Glutamatergic neuron (in vitro differentiated cells): ENCODE results near the gene INTS12. TPM values are rescaled to one million over a fixed set of nuclear protein-coding genes. Genes with fewer than 3 reads are reported as not detected.

ENCODE experiments used
- DNase-seq: peaks from one replicate; pipeline ENCODE4 v3.0.0; 2022
- H3K27ac Mint-ChIP-seq: one replicate; pipeline ENCODE4 v1.8.0; 2020; ENCODE audit warnings: mild to moderate bottlenecking, mixed read lengths, inconsistent platforms; ENCODE audit not compliant: unreplicated experiment
- H3K27me3 Mint-ChIP-seq: one replicate; pipeline ENCODE4 v1.8.0; 2020; ENCODE audit warnings: mild to moderate bottlenecking, moderate library complexity, mixed read lengths, inconsistent platforms; ENCODE audit not compliant: unreplicated experiment
- H3K36me3 Mint-ChIP-seq: one replicate; pipeline ENCODE4 v1.8.0; 2020; ENCODE audit warnings: mild to moderate bottlenecking, mixed read lengths, inconsistent platforms; ENCODE audit not compliant: unreplicated experiment
- H3K4me1 Mint-ChIP-seq: one replicate; pipeline ENCODE4 v1.8.0; 2020; ENCODE audit warnings: mild to moderate bottlenecking, low read depth, mixed read lengths, inconsistent platforms; ENCODE audit not compliant: unreplicated experiment
- H3K4me3 Mint-ChIP-seq: one replicate; pipeline ENCODE4 v1.8.0; 2020; ENCODE audit warnings: mild to moderate bottlenecking, mixed read lengths, inconsistent platforms; ENCODE audit not compliant: unreplicated experiment
- H3K9me3 Mint-ChIP-seq: one replicate; pipeline ENCODE4 v1.8.0; 2020; ENCODE audit warnings: mild to moderate bottlenecking, moderate library complexity, mixed read lengths, inconsistent platforms; ENCODE audit not compliant: unreplicated experiment
- CTCF ChIP-seq: fragments of 200-600 bp; sonication (generic); IDR thresholded peaks from one replicate; pipeline ENCODE4 v1.5.0; 2021; ENCODE audit not compliant: partially characterized antibody, unreplicated experiment
- long read RNA-seq: library from polyadenylated mRNA; unstranded; transcript quantifications from one replicate; pipeline ENCODE4 v2.0.0, GENCODE V29; 2020; ENCODE audit not compliant: unreplicated experiment
- total RNA-seq: library from RNA; stranded (reverse); fragmentation: NEBNext Ultra II Directional; extraction: Animal tissue kit (Norgen Biotek cat#: 25700); gene quantifications from one replicate; pipeline ENCODE4 v1.2.1, GENCODE V29; 2021; ENCODE audit not compliant: unreplicated experiment

INTS12 gene
- total RNA-seq, result 23.5 TPM
- long read RNA-seq, transcript INTS12-206 (7 exons, 1,975 nt), result major isoform, 11 of 29 reads
- long read RNA-seq, partial matches to known transcripts, result 4 of 29 reads
- long read RNA-seq, other reads (novel, unspliced or antisense), result 13 of 29 reads

- H3K27me3 Mint-ChIP-seq, result no peaks in the 10 kb centered on the region
Measured at GRCh38 chr4:105708181-105709080, at the start of gene INTS12, which contains the start of gene GSTCD. Gene INTS12 (minus strand): TSS chr4:105708689. CDS start chr4:105700005, 8,684 bp downstream. Gene GSTCD (plus strand): TSS chr4:105708784. CDS start chr4:105717614, 8,830 bp downstream.

GRCh38 chr4:105755375-105755774 lies 46.9 kb upstream of the INTS12 start:
- Mint-ChIP-seq H3K4me1 (no peaks in the 10 kb centered on the region), H3K4me3 (no peak overlapping the region), H3K9me3 (no peaks in the 10 kb centered on the region), H3K36me3 (no peaks in the 10 kb centered on the region), H3K27me3 (no peaks in the 10 kb centered on the region), H3K27ac (no peak overlapping the region)
- no peak for TF ChIP-seq CTCF
- no peak for DNase-seq

More at GRCh38 chr4:105708181-105709080, at the start of gene INTS12, which contains the start of gene GSTCD:
- Mint-ChIP-seq H3K9me3 (peaks cover 2% of the 10 kb centered on the region), H3K4me3 (peak within 1 kb of the TSS; percentile 90), H3K4me1 (peaks cover 17% of the 10 kb centered on the region), H3K36me3 (no peaks in the 10 kb centered on the region), H3K27ac (peak within 1 kb of the TSS; percentile 95)
- TF ChIP-seq CTCF, result no peak
- DNase-seq, result peak; percentile 95

GRCh38 chr4:105753361-105753760 lies 44.9 kb upstream of the INTS12 start:
- Mint-ChIP-seq H3K4me1 (no peaks in the 10 kb centered on the region), H3K4me3 (no peak overlapping the region)
- TF ChIP-seq CTCF, result no peak

GRCh38 chr4:105751718-105752299 lies 43.3 kb upstream of the INTS12 start:
- Mint-ChIP-seq H3K36me3 (no peaks in the 10 kb centered on the region), H3K4me3 (no peak overlapping the region), H3K4me1 (no peaks in the 10 kb centered on the region), H3K27ac (no peak overlapping the region), H3K27me3 (no peaks in the 10 kb centered on the region), H3K9me3 (no peaks in the 10 kb centered on the region)
- TF ChIP-seq CTCF, result no peak
- DNase-seq, result no peak

More at GRCh38 chr4:105753361-105753760, 44.9 kb upstream of the INTS12 start:
- Mint-ChIP-seq H3K36me3 (no peaks in the 10 kb centered on the region), H3K27me3 (no peaks in the 10 kb centered on the region), H3K9me3 (no peaks in the 10 kb centered on the region), H3K27ac (no peak overlapping the region)
- no peak for DNase-seq
